Measurements from ENCODE around the gene RPE.
A peak's percentile ranks its signal among the peaks of the same experiment; 100 is the strongest.

RPE gene

GRCh38 chr2:209973328-209973727, 29.1 kb upstream of the RPE start:
- TF ChIP-seq CTCF (IDR thresholded peaks at IDR 0.05; ENCODE audit: insufficient read depth, low read length): no peak
- no peak for TF ChIP-seq GABPA (IDR thresholded peaks at IDR 0.05; ENCODE audit: low read depth)
- TF ChIP-seq POLR2AphosphoS5 (IDR thresholded peaks at IDR 0.05; ENCODE audit: low read depth): no peak
- TF ChIP-seq REST (IDR thresholded peaks at IDR 0.05; ENCODE audit: insufficient replicate concordance, low read depth): no peak
- TF ChIP-seq SPI1 (IDR thresholded peaks at IDR 0.05; ENCODE audit: borderline replicate concordance, low read depth): no peak

GRCh38 chr2:209974576-209974975, 27.9 kb upstream of the RPE start:
- DNase-seq (ENCODE audit: low read depth in 1 of 2, low spot score in 1 of 2): no peak

More at GRCh38 chr2:209973328-209973727, 29.1 kb upstream of the RPE start:
- DNase-seq (ENCODE audit: low read depth in 1 of 2, low spot score in 1 of 2): no peak
- Histone ChIP-seq H3K27ac (replicated peaks) (no peak overlapping the region), H3K27me3 (ENCODE audit: insufficient read depth, poor library complexity, severe bottlenecking) (peaks cover 3% of the 10 kb centered on the region), H3K4me3 (replicated peaks; ENCODE audit: insufficient read depth, low read length) (no peak overlapping the region)

GRCh38 chr2:209976698-209977385, 25.6 kb upstream of the RPE start:
- DNase-seq (ENCODE audit: low read depth in 1 of 2, low spot score in 1 of 2): no peak
- TF ChIP-seq REST (IDR thresholded peaks at IDR 0.05; ENCODE audit: insufficient replicate concordance, low read depth): no peak
- TF ChIP-seq GABPA (IDR thresholded peaks at IDR 0.05; ENCODE audit: low read depth): no peak
- no peak for TF ChIP-seq CTCF (IDR thresholded peaks at IDR 0.05; ENCODE audit: insufficient read depth, low read length)
- TF ChIP-seq POLR2AphosphoS5 (IDR thresholded peaks at IDR 0.05; ENCODE audit: low read depth): no peak
- TF ChIP-seq SPI1 (IDR thresholded peaks at IDR 0.05; ENCODE audit: borderline replicate concordance, low read depth): peak; percentile 69; the same call in 1 of the 2 replicates
- Histone ChIP-seq H3K27ac (replicated peaks) (no peak overlapping the region), H3K27me3 (ENCODE audit: insufficient read depth, poor library complexity, severe bottlenecking) (no peaks in the 10 kb centered on the region), H3K4me3 (replicated peaks; ENCODE audit: insufficient read depth, low read length) (no peak overlapping the region)

More at GRCh38 chr2:209974576-209974975, 27.9 kb upstream of the RPE start:
- TF ChIP-seq CTCF (IDR thresholded peaks at IDR 0.05; ENCODE audit: insufficient read depth, low read length) (no peak), SPI1 (IDR thresholded peaks at IDR 0.05; ENCODE audit: borderline replicate concordance, low read depth) (no peak), GABPA (IDR thresholded peaks at IDR 0.05; ENCODE audit: low read depth) (no peak)
- Histone ChIP-seq H3K27me3 (ENCODE audit: insufficient read depth, poor library complexity, severe bottlenecking) (no peaks in the 10 kb centered on the region), H3K4me3 (replicated peaks; ENCODE audit: insufficient read depth, low read length) (no peak overlapping the region), H3K27ac (replicated peaks) (no peak overlapping the region)

Data from HL-60 (cell line).